ENCODE results near the gene ERBIN. TPM values are rescaled to one million over a fixed set of nuclear protein-coding genes. Genes with fewer than 3 reads are reported as not detected.

The ERBIN gene
- total and polyA plus RNA-seq, 4 experiments from 2014 or later, result 30.6 to 98.7 (median 72.2) TPM

DNA sequence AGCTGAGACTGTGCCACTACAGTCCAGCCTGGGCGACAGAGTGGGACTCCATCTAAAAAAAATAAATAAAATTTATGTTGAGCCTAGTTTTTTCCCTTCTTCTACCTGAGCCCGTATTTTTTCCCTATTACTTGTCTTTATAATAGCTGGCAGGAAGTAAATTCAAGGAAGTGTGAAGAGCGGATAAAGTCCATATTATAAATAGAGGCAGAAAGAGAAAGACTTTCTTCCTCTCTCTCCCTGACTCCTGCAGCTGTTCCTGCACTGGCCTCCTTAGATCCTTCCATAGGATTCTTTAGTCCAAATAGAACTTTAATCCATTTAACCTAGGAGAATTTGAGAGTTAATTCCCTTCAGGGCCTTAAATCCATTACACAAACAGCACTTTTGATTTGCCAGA lies 10.3 kb upstream of the ERBIN start:
- ChIA-PET CTCF (ENCODE audit: partially characterized antibody) (no interaction called here), POLR2A (ENCODE audit: partially characterized antibody) (interaction anchor here (1.0 kb wide), 1 partner anchor 9 kb away, joined by 3 read pairs; no protein-coding TSS in a partner anchor)
- Histone ChIP-seq H3K27ac (ENCODE audit: low read depth, low read length) (no peak overlapping the region), H3K9me3 (ENCODE audit: control insufficient read depth in 1 of 2, low read length in 2 of 2) (no peaks in the 10 kb centered on the region), H3K36me3 (ENCODE audit: insufficient read depth, low read length) (no peaks in the 10 kb centered on the region), H3K4me1 (ENCODE audit: insufficient read depth, low read length) (no peaks in the 10 kb centered on the region), H3K27me3 (ENCODE audit: insufficient read depth, low read length) (no peaks in the 10 kb centered on the region), H3K4me3 (ENCODE audit: low read length in 2 of 2) (no peak overlapping the region)
- Mint-ChIP-seq H3K9me3 (no peaks in the 10 kb centered on the region), H3K27me3 (no peaks in the 10 kb centered on the region), H3K27ac (peak overlapping the region in 1 of 7 donors; percentile 19), H3K36me3 (no peaks in the 10 kb centered on the region), H3K4me3 (no peak overlapping the region), H3K4me1 (peaks cover 0 to 2% (median under 1%) of the 10 kb centered on the region in 4 donors)
- no peak for DNase-seq
- intact Hi-C loops (cut with micrococcal nuclease), result no loop called here

- Mint-ChIP-seq H3K27me3 (no peaks in the 10 kb centered on the region), H3K36me3 (no peaks in the 10 kb centered on the region)
- intact Hi-C loops (cut with micrococcal nuclease), result no loop called here
Observed at GRCh38 chr5:65916636-65917035, 9.7 kb upstream of the ERBIN start.

GRCh38 chr5:65919773-65920172 lies 6.6 kb upstream of the ERBIN start:
- no peak overlapping the region for H3K4me3 Mint-ChIP-seq
- no peak overlapping the region for H3K4me3 ChIP-seq (ENCODE audit: low read length in 2 of 2)
- intact Hi-C loops (cut with micrococcal nuclease), result no loop called here
- H3K4me1 Mint-ChIP-seq, result peaks cover 8 to 17% (median 15%) of the 10 kb centered on the region in 4 donors
- peaks cover 13% of the 10 kb centered on the region for H3K4me1 ChIP-seq (ENCODE audit: insufficient read depth, low read length)
- no peak for DNase-seq
- ChIA-PET POLR2A (ENCODE audit: partially characterized antibody) (interaction anchor here (1.0 kb wide), 1 partner anchor 26 kb away, joined by 3 read pairs; no protein-coding TSS in a partner anchor), CTCF (ENCODE audit: partially characterized antibody) (interaction anchor here (1.0 kb wide), 1 partner anchor 159 kb away, joined by 3 read pairs; no protein-coding TSS in a partner anchor)
- no peak overlapping the region for H3K27ac ChIP-seq (ENCODE audit: low read depth, low read length)
- no peaks in the 10 kb centered on the region for H3K9me3 ChIP-seq (ENCODE audit: control insufficient read depth in 1 of 2, low read length in 2 of 2)
- no peaks in the 10 kb centered on the region for H3K27me3 ChIP-seq (ENCODE audit: insufficient read depth, low read length)
- H3K27ac Mint-ChIP-seq, result no peak overlapping the region
- H3K9me3 Mint-ChIP-seq, result no peaks in the 10 kb centered on the region
- H3K27me3 Mint-ChIP-seq, result no peaks in the 10 kb centered on the region
- peaks cover 0 to under 1% of the 10 kb centered on the region in 2 donors for H3K36me3 Mint-ChIP-seq
- no peaks in the 10 kb centered on the region for H3K36me3 ChIP-seq (ENCODE audit: insufficient read depth, low read length)

More at GRCh38 chr5:65916636-65917035, 9.7 kb upstream of the ERBIN start:
- Histone ChIP-seq H3K9me3 (ENCODE audit: control insufficient read depth in 1 of 2, low read length in 2 of 2) (no peaks in the 10 kb centered on the region), H3K4me1 (ENCODE audit: insufficient read depth, low read length) (no peaks in the 10 kb centered on the region), H3K27ac (ENCODE audit: low read depth, low read length) (no peak overlapping the region), H3K36me3 (ENCODE audit: insufficient read depth, low read length) (no peaks in the 10 kb centered on the region), H3K4me3 (ENCODE audit: low read length in 2 of 2) (no peak overlapping the region), H3K27me3 (ENCODE audit: insufficient read depth, low read length) (no peaks in the 10 kb centered on the region)
- POLR2A ChIA-PET (ENCODE audit: partially characterized antibody), result no interaction called here
- CTCF ChIA-PET (ENCODE audit: partially characterized antibody), result no interaction called here
- DNase-seq, result no peak
- H3K4me3 Mint-ChIP-seq, result no peak overlapping the region
- H3K9me3 Mint-ChIP-seq, result no peaks in the 10 kb centered on the region
- peaks cover 0 to 2% (median under 1%) of the 10 kb centered on the region in 4 donors for H3K4me1 Mint-ChIP-seq
- no peak overlapping the region for H3K27ac Mint-ChIP-seq

DNA sequence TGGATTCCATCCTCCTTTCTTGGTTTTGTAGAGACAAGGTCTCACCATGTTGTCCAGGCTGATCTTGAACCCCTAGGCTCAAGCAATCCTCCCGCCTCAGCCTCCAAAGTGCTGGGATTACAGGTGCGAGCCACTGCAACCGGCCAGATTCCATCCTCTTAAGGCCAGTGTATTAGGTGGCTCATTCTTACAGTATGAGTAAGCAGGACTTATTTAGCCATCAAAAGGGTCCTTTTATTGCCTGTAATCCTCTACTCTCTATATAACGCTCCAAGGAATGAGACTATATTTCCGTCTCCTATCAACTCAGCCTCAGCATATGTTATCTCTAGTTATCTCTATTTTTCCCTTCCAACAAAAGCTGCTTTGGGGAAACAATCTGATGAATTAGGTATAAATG lies 3.0 kb upstream of the ERBIN start:
- H3K4me1 ChIP-seq (ENCODE audit: insufficient read depth, low read length), result peaks cover 15% of the 10 kb centered on the region
- no peaks in the 10 kb centered on the region for H3K9me3 Mint-ChIP-seq
- H3K36me3 ChIP-seq (ENCODE audit: insufficient read depth, low read length), result no peaks in the 10 kb centered on the region
- CTCF ChIA-PET (ENCODE audit: partially characterized antibody), result interaction anchor here (1.7 kb wide), 1 partner anchor 9 kb away, joined by 4 read pairs; no protein-coding TSS in a partner anchor
- intact Hi-C loops (cut with micrococcal nuclease), result no loop called here
- H3K36me3 Mint-ChIP-seq, result peaks cover 0 to 29% of the 10 kb centered on the region in 2 donors
- peak overlapping the region in 1 of 8 donors; percentile 93 for H3K4me3 Mint-ChIP-seq
- H3K27me3 Mint-ChIP-seq, result no peaks in the 10 kb centered on the region
- POLR2A ChIA-PET (ENCODE audit: partially characterized antibody), result interaction anchor here (3.6 to 3.7 kb wide), 2 partner anchors 202 to 221 kb away, joined by 31 to 52 read pairs; partner anchors contain the start of genes NLN, SGTB and SREK1
- H3K27ac Mint-ChIP-seq, result peak overlapping the region in 6 of 7 donors; percentile 16 to 99 (median 81)
- peaks cover 9 to 42% (median 17%) of the 10 kb centered on the region in 4 donors for H3K4me1 Mint-ChIP-seq
- no peaks in the 10 kb centered on the region for H3K9me3 ChIP-seq (ENCODE audit: control insufficient read depth in 1 of 2, low read length in 2 of 2)
- H3K27ac ChIP-seq (ENCODE audit: low read depth, low read length), result no peak overlapping the region
- H3K27me3 ChIP-seq (ENCODE audit: insufficient read depth, low read length), result no peaks in the 10 kb centered on the region
- DNase-seq, result no peak
- no peak overlapping the region for H3K4me3 ChIP-seq (ENCODE audit: low read length in 2 of 2)

DNA sequence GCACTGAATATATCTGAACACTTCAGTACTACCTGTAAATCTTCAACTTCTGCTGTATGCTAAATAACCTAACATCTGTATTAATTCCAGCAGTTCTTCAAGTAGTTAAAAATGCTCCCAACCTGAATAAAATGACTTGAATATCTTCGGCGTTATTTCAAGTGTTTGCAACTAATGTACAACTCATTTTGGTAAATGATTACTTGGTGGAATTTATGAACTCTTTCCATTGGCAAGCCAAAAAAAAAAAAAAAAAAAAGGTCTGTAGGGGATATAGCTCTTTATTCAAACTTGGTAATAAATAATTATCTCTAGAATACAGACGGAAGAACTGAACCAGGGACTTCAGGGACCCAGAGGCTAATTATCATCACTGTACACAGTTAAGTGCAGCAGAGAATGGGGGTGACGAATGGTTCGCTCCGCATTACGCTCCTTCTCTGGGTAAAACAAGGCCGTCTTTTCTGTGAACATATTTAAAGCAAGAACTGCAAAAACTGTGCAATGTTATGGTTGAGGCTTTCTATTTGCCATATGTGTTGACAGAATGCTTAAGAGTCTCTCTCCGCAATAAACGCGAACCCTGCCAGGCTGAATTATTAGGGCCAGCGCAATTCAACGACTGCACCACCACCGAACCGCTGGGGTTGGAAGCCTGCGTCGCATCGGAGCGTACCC lies 1.9 kb upstream of the ERBIN start:
- Histone ChIP-seq H3K4me3 (ENCODE audit: low read length in 2 of 2) (peak overlapping the region; percentile 25 to 48), H3K27ac (ENCODE audit: low read depth, low read length) (peak overlapping the region; percentile 95), H3K4me1 (ENCODE audit: insufficient read depth, low read length) (peaks cover 27% of the 10 kb centered on the region), H3K36me3 (ENCODE audit: insufficient read depth, low read length) (no peaks in the 10 kb centered on the region), H3K27me3 (ENCODE audit: insufficient read depth, low read length) (no peaks in the 10 kb centered on the region), H3K9me3 (ENCODE audit: control insufficient read depth in 1 of 2, low read length in 2 of 2) (no peaks in the 10 kb centered on the region)
- intact Hi-C loops (cut with micrococcal nuclease), result loop anchor here (1.0 to 5.0 kb wide), 5 partner anchors 38 to 362 kb away; partner anchors contain the start of genes CENPK, PPWD1 and SREK1
- Mint-ChIP-seq H3K27ac (peak overlapping the region; percentile 92 to 99 (median 94)), H3K36me3 (peaks cover 0 to 30% of the 10 kb centered on the region in 2 donors), H3K4me3 (peak overlapping the region; percentile 85 to 93 (median 90)), H3K9me3 (no peaks in the 10 kb centered on the region), H3K27me3 (no peaks in the 10 kb centered on the region), H3K4me1 (peaks cover 9 to 50% (median 21%) of the 10 kb centered on the region in 4 donors)
- DNase-seq, result no peak
- CTCF ChIA-PET (ENCODE audit: partially characterized antibody), result interaction anchor here (1.0 to 2.3 kb wide), 9 partner anchors 10 to 165 kb away, joined by 3 to 12 read pairs (median 3); no protein-coding TSS in a partner anchor
- POLR2A ChIA-PET (ENCODE audit: partially characterized antibody), result interaction anchor here (0.6 to 3.7 kb wide), 22 partner anchors 8 to 1279 kb away, joined by 3 to 52 read pairs (median 4); partner anchors contain the start of genes CENPK, NLN, PPWD1 and SGTB

DNA sequence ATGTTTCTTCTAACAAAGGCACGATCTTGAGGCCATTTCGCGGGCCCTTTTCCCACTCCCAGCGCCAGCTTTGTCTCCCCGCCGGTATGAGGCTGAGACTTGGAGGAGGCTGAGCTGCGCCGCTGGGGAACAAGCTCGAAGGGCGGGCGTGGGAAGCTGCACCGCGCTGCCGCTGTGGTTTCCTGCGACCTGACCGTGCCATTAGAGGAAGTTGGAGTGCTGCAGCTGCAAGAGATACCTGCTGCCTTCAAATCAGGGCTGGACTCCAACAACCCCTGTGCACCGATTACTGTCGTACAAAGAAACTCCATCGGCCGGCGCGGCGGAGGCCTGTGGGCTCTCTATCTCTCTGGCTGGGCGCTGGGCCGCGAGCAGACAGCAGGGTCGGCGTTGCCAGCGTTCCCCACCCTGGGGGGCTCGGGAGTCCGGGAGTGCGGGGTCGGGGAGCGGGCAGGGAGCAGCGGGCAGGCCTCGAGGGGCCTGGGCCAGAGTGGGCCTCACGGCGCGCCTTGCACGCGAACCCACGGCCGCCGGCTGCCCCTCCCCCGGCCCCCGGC lies 1.3 kb upstream of the ERBIN start:
- H3K9me3 ChIP-seq (ENCODE audit: control insufficient read depth in 1 of 2, low read length in 2 of 2), result no peaks in the 10 kb centered on the region
- Mint-ChIP-seq H3K27me3 (no peaks in the 10 kb centered on the region), H3K27ac (peak overlapping the region; percentile 92 to 99 (median 94)), H3K4me1 (peaks cover 12 to 56% (median 27%) of the 10 kb centered on the region in 4 donors), H3K36me3 (peaks cover 0 to 33% of the 10 kb centered on the region in 2 donors), H3K9me3 (no peaks in the 10 kb centered on the region), H3K4me3 (peak overlapping the region; percentile 85 to 93 (median 90))
- no peaks in the 10 kb centered on the region for H3K27me3 ChIP-seq (ENCODE audit: insufficient read depth, low read length)
- intact Hi-C loops (cut with micrococcal nuclease), result loop anchor here (1.0 to 5.0 kb wide), 5 partner anchors 37 to 363 kb away; partner anchors contain the start of genes CENPK, PPWD1 and SREK1
- POLR2A ChIA-PET (ENCODE audit: partially characterized antibody), result interaction anchor here (0.6 to 3.7 kb wide), 28 partner anchors 8 to 1279 kb away, joined by 3 to 52 read pairs (median 4); partner anchors contain the start of genes CENPK, NLN, PPWD1 and SGTB
- peaks cover 33% of the 10 kb centered on the region for H3K4me1 ChIP-seq (ENCODE audit: insufficient read depth, low read length)
- no peaks in the 10 kb centered on the region for H3K36me3 ChIP-seq (ENCODE audit: insufficient read depth, low read length)
- CTCF ChIA-PET (ENCODE audit: partially characterized antibody), result interaction anchor here (1.2 to 2.3 kb wide), 9 partner anchors 10 to 166 kb away, joined by 3 to 12 read pairs (median 3); no protein-coding TSS in a partner anchor
- H3K27ac ChIP-seq (ENCODE audit: low read depth, low read length), result peak overlapping the region; percentile 95
- peak overlapping the region; percentile 25 to 48 for H3K4me3 ChIP-seq (ENCODE audit: low read length in 2 of 2)
- peak; percentile 79 to 82 (median 82) for DNase-seq

All from CD4-positive, alpha-beta memory T cell (primary cell).